Measurements from ENCODE around the gene SPAG16. TPM values are rescaled to one million over a fixed set of nuclear protein-coding genes. Genes with fewer than 3 reads are reported as not detected.

SPAG16 gene
- total RNA-seq, 1 experiment from 2014 or later, result 21.5 TPM

DNA sequence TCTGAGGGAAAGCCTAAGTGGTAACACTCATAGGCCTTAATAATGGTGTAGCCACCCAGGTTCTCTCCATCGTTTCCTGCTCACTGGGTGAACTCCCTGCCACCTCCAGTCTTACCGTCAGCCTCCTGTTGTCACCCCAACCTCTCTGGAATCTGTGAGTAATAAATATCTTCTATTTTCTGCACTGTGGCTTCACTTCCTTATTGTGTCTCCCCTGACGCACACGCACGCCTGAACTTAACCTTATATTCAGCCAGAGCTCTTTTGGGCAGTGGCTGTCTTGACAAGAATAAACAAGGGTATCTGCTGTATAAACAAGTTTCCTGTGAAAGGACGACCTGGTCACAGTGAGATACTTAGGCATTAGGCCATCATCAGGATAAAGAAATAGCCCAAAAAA, 467.2 kb downstream of the SPAG16 start:
- Histone ChIP-seq H3K36me3 (ENCODE audit: control insufficient read depth, insufficient read depth, low read length) (no peaks in the 10 kb centered on the region), H3K9me3 (no peaks in the 10 kb centered on the region), H3K4me3 (ENCODE audit: low read depth, low read length) (no peak overlapping the region), H3K27me3 (replicated peaks; ENCODE audit: control insufficient read depth, insufficient read depth, low read length) (no peaks in the 10 kb centered on the region), H3K4me1 (no peaks in the 10 kb centered on the region)
- H3K9me3 Mint-ChIP-seq (ENCODE audit: unreplicated experiment), result no peaks in the 10 kb centered on the region
- CTCF ChIA-PET, result no interaction called here
- H3K27me3 Mint-ChIP-seq (ENCODE audit: insufficient read depth, unreplicated experiment), result no peaks in the 10 kb centered on the region
- no peak for DNase-seq
- BruUV-seq (replicated peaks), result no TSS peak
- TF ChIP-seq, protein P1, sequence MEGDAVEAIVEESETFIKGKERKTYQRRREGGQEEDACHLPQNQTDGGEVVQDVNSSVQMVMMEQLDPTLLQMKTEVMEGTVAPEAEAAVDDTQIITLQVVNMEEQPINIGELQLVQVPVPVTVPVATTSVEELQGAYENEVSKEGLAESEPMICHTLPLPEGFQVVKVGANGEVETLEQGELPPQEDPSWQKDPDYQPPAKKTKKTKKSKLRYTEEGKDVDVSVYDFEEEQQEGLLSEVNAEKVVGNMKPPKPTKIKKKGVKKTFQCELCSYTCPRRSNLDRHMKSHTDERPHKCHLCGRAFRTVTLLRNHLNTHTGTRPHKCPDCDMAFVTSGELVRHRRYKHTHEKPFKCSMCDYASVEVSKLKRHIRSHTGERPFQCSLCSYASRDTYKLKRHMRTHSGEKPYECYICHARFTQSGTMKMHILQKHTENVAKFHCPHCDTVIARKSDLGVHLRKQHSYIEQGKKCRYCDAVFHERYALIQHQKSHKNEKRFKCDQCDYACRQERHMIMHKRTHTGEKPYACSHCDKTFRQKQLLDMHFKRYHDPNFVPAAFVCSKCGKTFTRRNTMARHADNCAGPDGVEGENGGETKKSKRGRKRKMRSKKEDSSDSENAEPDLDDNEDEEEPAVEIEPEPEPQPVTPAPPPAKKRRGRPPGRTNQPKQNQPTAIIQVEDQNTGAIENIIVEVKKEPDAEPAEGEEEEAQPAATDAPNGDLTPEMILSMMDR (IDR thresholded peaks at IDR 0.05; ENCODE audit: insufficient read depth in 1 of 2, low read depth in 1 of 2, low read length in 1 of 2, severe bottlenecking in 1 of 2, unreplicated experiment in 1 of 2), result no peak
- no peaks in the 10 kb centered on the region for H3K36me3 Mint-ChIP-seq (ENCODE audit: insufficient read depth, unreplicated experiment)
- intact Hi-C loops (cut with micrococcal nuclease; ENCODE audit: unreplicated experiment), result no loop called here
- POLR2A ChIA-PET, result no interaction called here
- H3K27ac Mint-ChIP-seq (ENCODE audit: unreplicated experiment), result no peak overlapping the region
- no peaks in the 10 kb centered on the region for H3K4me1 Mint-ChIP-seq (ENCODE audit: low read depth, unreplicated experiment)
- H3K4me3 Mint-ChIP-seq (ENCODE audit: unreplicated experiment), result no peak overlapping the region

DNA sequence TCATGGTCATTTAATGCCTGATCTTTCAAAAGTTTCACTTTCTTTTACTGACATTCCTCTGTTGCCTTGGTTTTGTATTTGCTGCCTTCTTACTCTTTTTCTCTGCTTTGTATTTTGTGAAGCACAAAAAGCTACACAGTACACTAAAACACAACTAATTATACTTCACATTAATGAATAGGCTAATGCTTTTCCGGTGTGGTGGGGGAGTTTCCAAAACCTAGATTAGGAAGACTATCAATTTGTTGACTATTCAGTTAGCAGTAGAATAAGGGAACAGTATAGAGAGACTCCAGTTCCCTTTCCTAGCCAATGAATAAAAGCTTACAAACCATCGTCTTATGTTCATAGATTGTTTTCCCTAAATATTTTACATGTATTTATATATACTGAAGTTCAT, 468.3 kb downstream of the SPAG16 start:
- no peaks in the 10 kb centered on the region for H3K36me3 ChIP-seq (ENCODE audit: control insufficient read depth, insufficient read depth, low read length)
- ChIA-PET POLR2A (no interaction called here), CTCF (no interaction called here)
- no peak overlapping the region for H3K4me3 ChIP-seq (ENCODE audit: low read depth, low read length)
- no peaks in the 10 kb centered on the region for H3K27me3 Mint-ChIP-seq (ENCODE audit: insufficient read depth, unreplicated experiment)
- no TSS peak for BruUV-seq (replicated peaks)
- intact Hi-C loops (cut with micrococcal nuclease; ENCODE audit: unreplicated experiment), result no loop called here
- no peak overlapping the region for H3K4me3 Mint-ChIP-seq (ENCODE audit: unreplicated experiment)
- TF ChIP-seq, protein P1 (IDR thresholded peaks at IDR 0.05; ENCODE audit: insufficient read depth in 1 of 2, low read depth in 1 of 2, low read length in 1 of 2, severe bottlenecking in 1 of 2, unreplicated experiment in 1 of 2), result no peak
- H3K27ac Mint-ChIP-seq (ENCODE audit: unreplicated experiment), result no peak overlapping the region
- no peaks in the 10 kb centered on the region for H3K36me3 Mint-ChIP-seq (ENCODE audit: insufficient read depth, unreplicated experiment)
- no peaks in the 10 kb centered on the region for H3K9me3 ChIP-seq
- no peak for DNase-seq
- no peaks in the 10 kb centered on the region for H3K9me3 Mint-ChIP-seq (ENCODE audit: unreplicated experiment)
- no peaks in the 10 kb centered on the region for H3K4me1 Mint-ChIP-seq (ENCODE audit: low read depth, unreplicated experiment)
- no peaks in the 10 kb centered on the region for H3K27me3 ChIP-seq (replicated peaks; ENCODE audit: control insufficient read depth, insufficient read depth, low read length)
- no peaks in the 10 kb centered on the region for H3K4me1 ChIP-seq

DNA sequence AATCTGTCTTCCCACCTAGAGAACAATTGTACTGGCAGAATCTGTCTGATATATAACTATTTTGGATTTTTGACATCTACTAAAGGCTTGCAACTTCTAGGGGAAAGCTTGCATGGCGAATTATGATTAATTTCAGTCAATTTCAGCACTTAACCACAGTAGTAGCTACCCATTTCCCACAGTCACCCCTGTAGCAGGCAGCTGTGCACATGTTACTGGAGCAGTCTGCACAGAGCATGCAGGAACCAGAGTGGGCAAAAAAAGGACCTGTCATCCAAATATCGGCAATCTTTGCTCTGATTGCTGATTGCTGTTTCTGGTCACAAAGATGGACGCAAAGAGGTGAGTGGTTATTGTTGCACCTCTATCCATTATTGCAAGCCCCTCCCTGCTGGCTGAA, 473.3 kb downstream of the SPAG16 start:
- Mint-ChIP-seq H3K27me3 (ENCODE audit: insufficient read depth, unreplicated experiment) (peaks cover 3% of the 10 kb centered on the region), H3K36me3 (ENCODE audit: insufficient read depth, unreplicated experiment) (no peaks in the 10 kb centered on the region), H3K4me3 (ENCODE audit: unreplicated experiment) (no peak overlapping the region), H3K27ac (ENCODE audit: unreplicated experiment) (no peak overlapping the region), H3K4me1 (ENCODE audit: low read depth, unreplicated experiment) (no peaks in the 10 kb centered on the region), H3K9me3 (ENCODE audit: unreplicated experiment) (no peaks in the 10 kb centered on the region)
- intact Hi-C loops (cut with micrococcal nuclease; ENCODE audit: unreplicated experiment), result no loop called here
- H3K36me3 ChIP-seq (ENCODE audit: control insufficient read depth, insufficient read depth, low read length), result no peaks in the 10 kb centered on the region
- DNase-seq, result no peak
- ChIA-PET CTCF (no interaction called here), POLR2A (no interaction called here)
- no peaks in the 10 kb centered on the region for H3K4me1 ChIP-seq
- no peaks in the 10 kb centered on the region for H3K9me3 ChIP-seq
- TF ChIP-seq, protein P1 (IDR thresholded peaks at IDR 0.05; ENCODE audit: insufficient read depth in 1 of 2, low read depth in 1 of 2, low read length in 1 of 2, severe bottlenecking in 1 of 2, unreplicated experiment in 1 of 2), result no peak
- no TSS peak for BruUV-seq (replicated peaks)
- no peak overlapping the region for H3K4me3 ChIP-seq (ENCODE audit: low read depth, low read length)
- no peaks in the 10 kb centered on the region for H3K27me3 ChIP-seq (replicated peaks; ENCODE audit: control insufficient read depth, insufficient read depth, low read length)
